ENCODE data around the gene CTXN1.
A peak's percentile ranks its signal among the peaks of the same experiment; 100 is the strongest.

CTXN1 gene

DNA sequence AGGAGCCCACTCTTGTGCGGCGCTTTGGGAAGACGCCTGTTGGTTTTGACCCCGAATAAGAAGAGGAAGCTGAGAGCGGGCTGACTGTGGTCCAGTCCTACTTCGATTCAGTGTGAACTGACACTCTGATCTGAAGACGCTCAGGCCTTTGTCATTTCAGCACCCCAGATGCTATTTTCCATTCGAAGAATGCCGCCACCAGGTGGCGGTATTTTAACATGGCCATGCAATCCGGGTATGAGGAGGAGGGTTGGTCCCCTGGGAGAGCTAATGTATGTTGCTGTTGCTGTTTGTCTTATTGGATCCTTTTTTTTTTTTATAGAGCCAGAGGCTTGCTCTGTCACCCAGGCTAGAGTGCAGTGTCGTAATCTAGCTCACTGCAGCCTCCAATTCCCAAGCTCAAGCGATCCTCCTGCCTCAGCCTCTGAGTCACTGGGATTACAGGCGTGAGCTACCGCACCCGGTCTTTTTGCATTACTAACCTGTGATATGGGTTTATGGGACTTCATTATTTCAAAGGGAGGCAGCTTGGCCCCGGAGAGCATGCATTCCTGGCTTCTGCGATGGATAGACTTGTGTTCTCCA lies 18.3 kb upstream of the CTXN1 start:
- DNase-seq (ENCODE audit: low read depth) = peak; percentile 74
- peak; percentile 80 for TF ChIP-seq CTCF (IDR thresholded peaks at IDR 0.05; ENCODE audit: control insufficient read depth, insufficient read depth, low read depth, low read length, missing control alignments)
- peak overlapping the region; percentile 100 for H3K4me3 ChIP-seq (ENCODE audit: control insufficient read depth, low read depth, low read length)

GRCh38 chr19:7943444-7944176 lies 17.7 kb upstream of the CTXN1 start, which contains the start of gene TIMM44:
TSS of gene TIMM44 (minus strand) at chr19:7943666. CDS start at chr19:7943651, 15 bp downstream.
- peak; percentile 97 for DNase-seq (ENCODE audit: low read depth)
- no peak for TF ChIP-seq CTCF (IDR thresholded peaks at IDR 0.05; ENCODE audit: control insufficient read depth, insufficient read depth, low read depth, low read length, missing control alignments)
- H3K4me3 ChIP-seq (ENCODE audit: control insufficient read depth, low read depth, low read length) = peak within 1 kb of the TSS; percentile 100

- TF ChIP-seq CTCF (IDR thresholded peaks at IDR 0.05; ENCODE audit: control insufficient read depth, insufficient read depth, low read depth, low read length, missing control alignments) = no peak
- no peak for DNase-seq (ENCODE audit: low read depth)
- peak overlapping the region; percentile 100 for H3K4me3 ChIP-seq (ENCODE audit: control insufficient read depth, low read depth, low read length)
Observed at GRCh38 chr19:7942981-7943443, 17.1 kb upstream of the CTXN1 start.

- no peak for TF ChIP-seq CTCF (IDR thresholded peaks at IDR 0.05; ENCODE audit: control insufficient read depth, insufficient read depth, low read depth, low read length, missing control alignments)
- no peak for DNase-seq (ENCODE audit: low read depth)
- peak overlapping the region; percentile 100 for H3K4me3 ChIP-seq (ENCODE audit: control insufficient read depth, low read depth, low read length)
Observed at GRCh38 chr19:7941895-7942596, 16.1 kb upstream of the CTXN1 start.

- no peak for DNase-seq (ENCODE audit: low read depth)
- H3K4me3 ChIP-seq (ENCODE audit: control insufficient read depth, low read depth, low read length) = no peak overlapping the region
- TF ChIP-seq CTCF (IDR thresholded peaks at IDR 0.05; ENCODE audit: control insufficient read depth, insufficient read depth, low read depth, low read length, missing control alignments) = no peak
Observed at GRCh38 chr19:7940841-7941240, 14.9 kb upstream of the CTXN1 start.

- H3K4me3 ChIP-seq (ENCODE audit: control insufficient read depth, low read depth, low read length) = no peak overlapping the region
- TF ChIP-seq CTCF (IDR thresholded peaks at IDR 0.05; ENCODE audit: control insufficient read depth, insufficient read depth, low read depth, low read length, missing control alignments) = no peak
- no peak for DNase-seq (ENCODE audit: low read depth)
Observed at GRCh38 chr19:7934766-7935165, 8.8 kb upstream of the CTXN1 start.

All from AG09309 (cell line).